Gastrocnemius medialis (tissue), 4 donors: Measurements from ENCODE around the gene STX1A.

Experiments used
- POLR2A ChIP-seq, 2 donors: fragments of 450-650 bp; IDR thresholded peaks; one replicate each; pipeline ENCODE4 v1.6.1; 2017; ENCODE audit warnings: antibody characterized with exemption in 2 of 2, mild to moderate bottlenecking in 2 of 2, moderate library complexity in 2 of 2
- TF ChIP-seq, protein P1 (sequence below), 5 experiments: fragments of 450-650 bp in 3 of 5; fragments of 200-600 bp in 2 of 5; sonication (generic) in 2 of 5; IDR thresholded peaks in 4 of 5; conservative IDR thresholded peaks in 1 of 5; 1 replicate in 4 of 5; 2 replicates in 1 of 5; pipeline ENCODE4 v1.5.1; 2016 to 2019; ENCODE audit warnings: antibody characterized with exemption in 5 of 5, mild to moderate bottlenecking in 3 of 5, moderate library complexity in 3 of 5

DNA sequence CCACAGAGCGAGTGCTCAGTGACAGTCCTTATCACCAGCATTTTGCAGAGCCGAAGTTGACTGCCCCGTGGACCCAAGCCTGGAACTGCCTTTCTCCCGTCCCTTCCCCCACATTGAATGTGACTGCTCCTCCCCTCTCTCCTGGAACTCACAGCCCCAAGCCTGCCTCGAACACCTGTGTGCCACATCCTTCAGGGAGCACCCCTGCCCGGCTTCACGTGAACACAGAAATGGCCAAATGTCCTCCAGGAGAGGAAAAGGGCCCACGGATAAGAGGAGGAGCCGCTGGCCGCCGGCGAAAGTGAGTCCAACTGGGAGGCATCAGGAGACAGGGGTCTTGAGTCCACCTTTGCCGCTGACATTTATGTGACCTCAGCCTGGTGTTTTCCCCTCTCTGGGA, 16.2 kb downstream of the STX1A start:
- TF ChIP-seq, protein P1, sequence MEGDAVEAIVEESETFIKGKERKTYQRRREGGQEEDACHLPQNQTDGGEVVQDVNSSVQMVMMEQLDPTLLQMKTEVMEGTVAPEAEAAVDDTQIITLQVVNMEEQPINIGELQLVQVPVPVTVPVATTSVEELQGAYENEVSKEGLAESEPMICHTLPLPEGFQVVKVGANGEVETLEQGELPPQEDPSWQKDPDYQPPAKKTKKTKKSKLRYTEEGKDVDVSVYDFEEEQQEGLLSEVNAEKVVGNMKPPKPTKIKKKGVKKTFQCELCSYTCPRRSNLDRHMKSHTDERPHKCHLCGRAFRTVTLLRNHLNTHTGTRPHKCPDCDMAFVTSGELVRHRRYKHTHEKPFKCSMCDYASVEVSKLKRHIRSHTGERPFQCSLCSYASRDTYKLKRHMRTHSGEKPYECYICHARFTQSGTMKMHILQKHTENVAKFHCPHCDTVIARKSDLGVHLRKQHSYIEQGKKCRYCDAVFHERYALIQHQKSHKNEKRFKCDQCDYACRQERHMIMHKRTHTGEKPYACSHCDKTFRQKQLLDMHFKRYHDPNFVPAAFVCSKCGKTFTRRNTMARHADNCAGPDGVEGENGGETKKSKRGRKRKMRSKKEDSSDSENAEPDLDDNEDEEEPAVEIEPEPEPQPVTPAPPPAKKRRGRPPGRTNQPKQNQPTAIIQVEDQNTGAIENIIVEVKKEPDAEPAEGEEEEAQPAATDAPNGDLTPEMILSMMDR (IDR thresholded peaks at IDR 0.05 in 4 of 5, conservative IDR thresholded peaks at IDR 0.05 in 1 of 5): no peak
- no peak for TF ChIP-seq POLR2A (IDR thresholded peaks at IDR 0.05)
